HG03097 (cell line): ENCODE data around the gene KCNE3.
"Not testable (repeated sequence)": the region's sequence is repeated elsewhere in the genome, so short reads cannot be mapped to it uniquely, and the experiment has no call there.

Experiments used
- ATAC-seq: cut with Tn5 transposase; IDR thresholded peaks from one replicate; pipeline ENCODE4 v1.9.1; 2021; ENCODE audit not compliant: unreplicated experiment, low FRiP score

Gene KCNE3

GRCh38 chr11:74444173-74444826 lies 23.0 kb downstream of the KCNE3 start:
- no peak for ATAC-seq

- no peak for ATAC-seq
Measured at GRCh38 chr11:74443071-74443864, 24.1 kb downstream of the KCNE3 start.

GRCh38 chr11:74442636-74443035 lies 24.7 kb downstream of the KCNE3 start:
- no peak for ATAC-seq

- ATAC-seq, result no peak
Measured at GRCh38 chr11:74438681-74439080, 28.7 kb downstream of the KCNE3 start.

GRCh38 chr11:74437441-74438042 lies 29.8 kb downstream of the KCNE3 start:
- no peak for ATAC-seq

- no peak for ATAC-seq
Measured at GRCh38 chr11:74434528-74434927, 32.8 kb downstream of the KCNE3 start.

- no peak for ATAC-seq
Measured at GRCh38 chr11:74429205-74429604, 38.1 kb downstream of the KCNE3 start.

GRCh38 chr11:74427384-74427886 lies 39.9 kb downstream of the KCNE3 start:
- ATAC-seq, result no peak

GRCh38 chr11:74425100-74425499 lies 42.2 kb downstream of the KCNE3 start:
- no peak for ATAC-seq

- ATAC-seq, result no peak
Measured at GRCh38 chr11:74418509-74418895, 48.8 kb downstream of the KCNE3 start.

GRCh38 chr11:74417860-74418508 lies 49.4 kb downstream of the KCNE3 start:
- no peak for ATAC-seq

- ATAC-seq, result no peak
Measured at GRCh38 chr11:74417379-74417804, 50.0 kb downstream of the KCNE3 start.

GRCh38 chr11:74416974-74417373 lies 50.4 kb downstream of the KCNE3 start:
- not testable (repeated sequence) for ATAC-seq

GRCh38 chr11:74412733-74413359 lies 54.5 kb downstream of the KCNE3 start:
- no peak for ATAC-seq

GRCh38 chr11:74412321-74412720 lies 55.0 kb downstream of the KCNE3 start:
- no peak for ATAC-seq

GRCh38 chr11:74409633-74410032 lies 57.7 kb downstream of the KCNE3 start:
- ATAC-seq, result no peak
